ENCODE measurements around the gene ULBP2.

- no peak for TF ChIP-seq CTCF (IDR thresholded peaks at IDR 0.05)
- TF ChIP-seq POLR2AphosphoS5 (IDR thresholded peaks at IDR 0.05): no peak
- no peak for TF ChIP-seq POLR2A (IDR thresholded peaks at IDR 0.05)
These were observed 34.5 kb upstream of the ULBP2 start for GRCh38 chr6:149907317-149907716.
